ENCODE data around the gene TASP1.

DNA sequence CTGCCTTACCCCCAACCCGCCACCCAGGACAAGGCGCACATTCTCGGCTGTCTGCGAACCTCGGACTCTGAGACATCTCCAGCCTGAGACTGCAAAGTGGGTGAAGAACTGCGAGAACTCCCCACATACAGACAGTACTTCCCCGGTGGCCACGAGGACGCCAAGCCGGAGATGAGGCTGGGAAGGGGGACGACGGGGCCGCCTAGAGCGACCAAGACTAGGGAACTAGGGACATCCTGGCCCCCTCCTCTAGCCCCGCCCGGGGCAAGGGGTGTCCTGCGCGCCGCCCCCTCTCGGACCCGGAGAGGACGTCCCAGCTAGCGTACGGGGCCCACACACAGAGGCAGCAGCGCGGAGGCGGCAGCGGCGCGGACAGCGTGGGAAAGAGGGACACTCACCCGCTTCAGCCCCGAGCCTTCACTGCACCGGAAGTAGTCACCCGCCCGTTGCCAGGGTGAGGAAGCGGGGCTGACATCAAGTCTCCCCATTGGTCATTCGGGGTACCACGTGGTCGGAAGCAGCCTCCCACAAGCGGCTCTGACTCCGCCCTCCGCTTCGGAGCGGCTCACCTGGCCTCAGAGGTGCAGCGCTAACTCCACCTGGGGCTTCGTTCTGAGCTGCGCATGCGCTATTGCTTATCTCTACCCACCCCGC lies at the start of gene TASP1:
- TF ChIP-seq CTCF (conservative IDR thresholded peaks at IDR 0.05; ENCODE audit: low read depth, low read length) (no peak), EZH2 (IDR thresholded peaks at IDR 0.05; ENCODE audit: low read length, unreplicated experiment) (no peak), EZH2phosphoT487 (IDR thresholded peaks at IDR 0.05; ENCODE audit: borderline replicate concordance, low read length) (no peak)
